H9 (cell line): Measurements from ENCODE around the gene SPTBN1. TPM values are rescaled to one million over a fixed set of nuclear protein-coding genes. Genes with fewer than 3 reads are reported as not detected.

Experiments used
- DNase-seq: peaks from one replicate; pipeline ENCODE4 v3.0.0-alpha.2; 2017
- H2AFZ ChIP-seq: one replicate; pipeline ENCODE4 v1.6.1; 2013; ENCODE audit warnings: mild to moderate bottlenecking, low read length, control low read depth, moderate library complexity
- H2AK5ac ChIP-seq: 2 replicates; pipeline ENCODE4 v1.6.1; 2013; ENCODE audit warnings: low read length, control low read depth, mixed read lengths; ENCODE audit not compliant: insufficient read length
- H2BK120ac ChIP-seq: one replicate; pipeline ENCODE4 v1.6.1; 2013; ENCODE audit warnings: low read depth, mild to moderate bottlenecking, low read length, control low read depth, inconsistent platforms; ENCODE audit not compliant: poor library complexity, severe bottlenecking
- H2BK12ac ChIP-seq: 2 replicates; pipeline ENCODE4 v1.6.1; 2013; ENCODE audit warnings: low read length, control low read depth, mixed read lengths, low read depth; ENCODE audit not compliant: insufficient read length
- H2BK15ac ChIP-seq: 2 replicates; pipeline ENCODE4 v1.6.1; 2013; ENCODE audit warnings: low read depth, low read length, control low read depth
- H2BK20ac ChIP-seq: one replicate; pipeline ENCODE4 v1.6.1; 2013; ENCODE audit warnings: low read depth, mild to moderate bottlenecking, low read length, control low read depth, inconsistent platforms; ENCODE audit not compliant: poor library complexity, severe bottlenecking
- H2BK5ac ChIP-seq: 2 replicates; pipeline ENCODE4 v1.6.1; 2013; ENCODE audit warnings: low read length, control low read depth, mixed read lengths; ENCODE audit not compliant: insufficient read length
- H3K14ac ChIP-seq: 2 replicates; pipeline ENCODE4 v1.6.1; 2013; ENCODE audit warnings: low read length, control low read depth; ENCODE audit not compliant: insufficient read depth
- H3K18ac ChIP-seq: 2 replicates; pipeline ENCODE4 v1.6.1; 2013; ENCODE audit warnings: low read depth, mild to moderate bottlenecking, mixed read lengths, low read length, control low read depth; ENCODE audit not compliant: insufficient read length
- H3K23ac ChIP-seq: 2 replicates; pipeline ENCODE4 v1.6.1; 2013; ENCODE audit warnings: low read length, control low read depth, mixed read lengths, low read depth; ENCODE audit not compliant: insufficient read length
- H3K23me2 ChIP-seq: 2 replicates; pipeline ENCODE4 v1.6.1; 2013; ENCODE audit warnings: low read depth, mild to moderate bottlenecking, mixed read lengths, low read length, control low read depth; ENCODE audit not compliant: insufficient read length, poor library complexity, severe bottlenecking
- H3K27ac ChIP-seq: 2 replicates; pipeline ENCODE4 v1.5.1; 2013; ENCODE audit warnings: low read length, control low read depth, mixed read lengths, low read depth; ENCODE audit not compliant: insufficient read length
- H3K27me3 ChIP-seq: 2 replicates; pipeline ENCODE4 v1.6.1; 2013; ENCODE audit warnings: low read length, control low read depth, inconsistent platforms; ENCODE audit not compliant: insufficient read depth
- H3K4ac ChIP-seq: 2 replicates; pipeline ENCODE4 v1.6.1; 2013; ENCODE audit warnings: low read depth, mild to moderate bottlenecking, control low read depth, inconsistent platforms, low read length, moderate library complexity
- H3K4me1 ChIP-seq: 2 replicates; pipeline ENCODE4 v1.6.1; 2013; ENCODE audit warnings: low read length, control low read depth, inconsistent platforms; ENCODE audit not compliant: insufficient read depth
- H3K4me2 ChIP-seq: 2 replicates; pipeline ENCODE4 v1.6.1; 2013; ENCODE audit warnings: low read length, control low read depth, mixed read lengths; ENCODE audit not compliant: insufficient read length, insufficient read depth
- H3K56ac ChIP-seq: 2 replicates; pipeline ENCODE4 v1.6.1; 2013; ENCODE audit warnings: low read depth, mild to moderate bottlenecking, mixed read lengths, low read length, control low read depth; ENCODE audit not compliant: insufficient read length
- H3K79me1 ChIP-seq: 2 replicates; pipeline ENCODE4 v1.6.1; 2013; ENCODE audit warnings: low read depth, mild to moderate bottlenecking, moderate library complexity, low read length, control low read depth, inconsistent platforms; ENCODE audit not compliant: insufficient read depth, poor library complexity, severe bottlenecking
- H3K79me2 ChIP-seq: 2 replicates; pipeline ENCODE4 v1.6.1; 2013; ENCODE audit warnings: low read length, control low read depth, inconsistent platforms; ENCODE audit not compliant: insufficient read depth
- H3K9ac ChIP-seq: 2 replicates; pipeline ENCODE4 v1.6.1; 2013; ENCODE audit warnings: low read length, control low read depth, mixed read lengths; ENCODE audit not compliant: insufficient read length; ENCODE audit errors: extremely low read depth
- H3K9me3 ChIP-seq: one replicate; pipeline ENCODE4 v1.6.1; 2013; ENCODE audit warnings: low read depth, low read length, inconsistent platforms; ENCODE audit not compliant: control insufficient read depth
- H3T11ph ChIP-seq: one replicate; pipeline ENCODE4 v1.6.1; 2013; ENCODE audit warnings: mild to moderate bottlenecking, low read length, control low read depth, inconsistent platforms
- H4K20me1 ChIP-seq: one replicate; pipeline ENCODE4 v1.6.1; 2013; ENCODE audit not compliant: control insufficient read depth, insufficient read length, insufficient read depth
- H4K5ac ChIP-seq: 2 replicates; pipeline ENCODE4 v1.6.1; 2013; ENCODE audit warnings: low read depth, mild to moderate bottlenecking, mixed read lengths, low read length, control low read depth; ENCODE audit not compliant: insufficient read length
- H4K8ac ChIP-seq: replicated peaks from 2 replicates; pipeline ENCODE4 v1.6.1; 2013; ENCODE audit warnings: low read length, control low read depth, mixed read lengths, low read depth; ENCODE audit not compliant: insufficient read length
- H4K91ac ChIP-seq: 2 replicates; pipeline ENCODE4 v1.6.1; 2013; ENCODE audit warnings: low read depth, mild to moderate bottlenecking, moderate library complexity, mixed read lengths, low read length, control low read depth; ENCODE audit not compliant: insufficient read length
- H3K27ac Mint-ChIP-seq, 3 experiments: 2 replicates in 2 of 3; 3 replicates in 1 of 3; pipeline ENCODE4 v1.8.0; 2020 to 2021; ENCODE audit warnings: mixed read lengths in 3 of 3, mild to moderate bottlenecking in 1 of 3, moderate library complexity in 1 of 3
- H3K27me3 Mint-ChIP-seq: 2 replicates; pipeline ENCODE4 v1.8.0; 2021; ENCODE audit warnings: low read depth, mild to moderate bottlenecking, moderate library complexity, mixed read lengths
- H3K36me3 Mint-ChIP-seq, 3 experiments: 2 replicates in 2 of 3; 3 replicates in 1 of 3; pipeline ENCODE4 v1.8.0; 2020 to 2021; ENCODE audit warnings: low read depth in 3 of 3, mixed read lengths in 3 of 3; ENCODE audit not compliant: insufficient read depth in 1 of 3
- H3K4me1 Mint-ChIP-seq, 2 experiments: 2 replicates each; pipeline ENCODE4 v1.8.0; 2020; ENCODE audit warnings: mixed read lengths in 2 of 2
- H3K4me3 Mint-ChIP-seq, 2 experiments: 2 replicates in 1 of 2; 3 replicates in 1 of 2; pipeline ENCODE4 v1.8.0; 2020 to 2021; ENCODE audit warnings: mild to moderate bottlenecking in 2 of 2, mixed read lengths in 2 of 2, moderate library complexity in 1 of 2
- H3K9me3 Mint-ChIP-seq, 2 experiments: 2 replicates in 1 of 2; 3 replicates in 1 of 2; pipeline ENCODE4 v1.8.0; 2020; ENCODE audit warnings: mild to moderate bottlenecking in 2 of 2, mixed read lengths in 2 of 2, moderate library complexity in 1 of 2
- CTCF ChIP-seq: fragments of 200-600 bp; sonication (generic); conservative IDR thresholded peaks from 3 replicates; pipeline ENCODE4 v1.8.0; 2021; ENCODE audit warnings: antibody characterized with exemption, mild to moderate bottlenecking
- WGBS: extraction: QIAGEN DNeasy Blood & Tissue Kit; methylation state at CpG from one replicate; pipeline ENCODE4 v1.1.7; 2013; ENCODE audit warnings: missing lambda C conversion rate, low lambda C conversion rate, mixed read lengths; ENCODE audit not compliant: insufficient read length; ENCODE audit errors: extremely low coverage; 5-methylcytosine and 5-hydroxymethylcytosine counted together
- total RNA-seq: library from RNA; stranded (reverse); gene quantifications from 2 replicates; pipeline ENCODE4 v1.2.1, GENCODE V29; 2021

Gene SPTBN1
- total RNA-seq, 1 experiment from 2014 or later: 164 TPM

- H2BK12ac ChIP-seq: no peak overlapping the region
- DNase-seq: no peak
- no peaks in the 10 kb centered on the region for H3K27me3 Mint-ChIP-seq
- no peak overlapping the region for H3K9ac ChIP-seq
- H2BK5ac ChIP-seq: no peak overlapping the region
- no peaks in the 10 kb centered on the region for H3K79me2 ChIP-seq
- no peak overlapping the region for H3K56ac ChIP-seq
- TF ChIP-seq CTCF: no peak
- H3K9me3 ChIP-seq: no peaks in the 10 kb centered on the region
- no peaks in the 10 kb centered on the region for H3K23me2 ChIP-seq
- no peak overlapping the region for H2AK5ac ChIP-seq
- H3K27ac Mint-ChIP-seq: no peak overlapping the region
- no peak overlapping the region for H2BK120ac ChIP-seq
- H3K4me1 Mint-ChIP-seq: peaks cover 6 to 12% of the 10 kb centered on the region in 2 experiments
- H3K4me1 ChIP-seq: peaks cover 3% of the 10 kb centered on the region; the same call in 1 of the 2 replicates
- H3K18ac ChIP-seq: no peak overlapping the region
- no peak overlapping the region for H2BK15ac ChIP-seq
- no peak overlapping the region for H2BK20ac ChIP-seq
- H3K36me3 Mint-ChIP-seq: peaks cover 0 to 1% (median 0%) of the 10 kb centered on the region in 3 experiments; a peak in 1 of 7 replicates
- no peak overlapping the region for H3T11ph ChIP-seq
- H3K4me3 Mint-ChIP-seq: no peak overlapping the region
- no peak overlapping the region for H3K14ac ChIP-seq
- H4K5ac ChIP-seq: no peak overlapping the region
- no peak overlapping the region for H3K4me2 ChIP-seq
- no CpG with 5 or more reads among the region's 4 CpGs for WGBS
- H3K4ac ChIP-seq: no peak overlapping the region
- no peak overlapping the region for H4K8ac ChIP-seq
- no peaks in the 10 kb centered on the region for H3K27me3 ChIP-seq
- peaks cover 0 to 6% of the 10 kb centered on the region in 2 experiments; a peak in 1 of 5 replicates for H3K9me3 Mint-ChIP-seq
- H4K20me1 ChIP-seq: no peaks in the 10 kb centered on the region
- no peak overlapping the region for H3K23ac ChIP-seq
- H2AFZ ChIP-seq: no peak overlapping the region
- H4K91ac ChIP-seq: no peak overlapping the region
- H3K79me1 ChIP-seq: no peaks in the 10 kb centered on the region
- no peak overlapping the region for H3K27ac ChIP-seq
These were observed 36.7 kb upstream of the SPTBN1 start for GRCh38 chr2:54419388-54419787.
